Vagina (tissue), 2 donors: ENCODE results near the gene MBP. TPM values are rescaled to one million over a fixed set of nuclear protein-coding genes. Genes with fewer than 3 reads are reported as not detected.
A peak's percentile ranks its signal among the peaks of the same experiment; 100 is the strongest.

ENCODE experiments used
- DNase-seq, 2 donors: peaks; one replicate each; pipeline ENCODE4 v3.0.0-alpha.2; 2017; ENCODE audit errors: extremely low spot score in 2 of 2
- H3K27ac ChIP-seq: fragments of 200-600 bp; sonication (generic); one replicate; pipeline ENCODE4 v1.5.1; 2019
- H3K27me3 ChIP-seq: fragments of 200-600 bp; sonication (generic); one replicate; pipeline ENCODE4 v1.5.1; 2019
- H3K36me3 ChIP-seq, 2 donors: fragments of 200-600 bp; sonication (generic); one replicate each; pipeline ENCODE4 v1.5.1; 2017 to 2019
- H3K4me1 ChIP-seq: fragments of 200-600 bp; sonication (generic); one replicate; pipeline ENCODE4 v1.5.1; 2019
- H3K4me3 ChIP-seq, 2 donors: fragments of 200-600 bp; sonication (generic); 1 replicate in 1 of 2; 2 replicates in 1 of 2; pipeline ENCODE4 v1.5.1; 2016 to 2019
- H3K9me3 ChIP-seq: fragments of 200-600 bp; sonication (generic); one replicate; pipeline ENCODE4 v1.5.1; 2019
- POLR2A ChIP-seq, 2 donors: fragments of 450-650 bp; IDR thresholded peaks; one replicate each; pipeline ENCODE4 v1.6.1; 2017; ENCODE audit warnings: antibody characterized with exemption in 2 of 2, mild to moderate bottlenecking in 2 of 2, moderate library complexity in 2 of 2
- POLR2AphosphoS5 ChIP-seq, 2 donors: sonication (generic); formaldehyde crosslinking; IDR thresholded peaks; one replicate each; pipeline ENCODE4 v1.9.0; 2017; ENCODE audit warnings: antibody characterized with exemption in 2 of 2, mild to moderate bottlenecking in 2 of 2, low read depth in 1 of 2; ENCODE audit not compliant: insufficient read depth in 1 of 2
- intact Hi-C: fragments of 100-400 bp; cut with DNase I; formaldehyde crosslinking; loops from one replicate; pipeline ENCODE4 v1.15.1; 2023
- total RNA-seq: library from RNA; depleted of rRNA; stranded (reverse); fragments of >200 nt; gene quantifications from one replicate; pipeline ENCODE4 v1.2.3, GENCODE V29; 2016
- TF ChIP-seq, protein P1 (sequence below), 3 experiments: fragments of 450-650 bp in 2 of 3; fragments of 200-600 bp in 1 of 3; sonication (generic) in 1 of 3; IDR thresholded peaks; one replicate each; pipeline ENCODE4 v1.5.1; 2017 to 2019; ENCODE audit warnings: antibody characterized with exemption in 3 of 3, mild to moderate bottlenecking in 2 of 3, moderate library complexity in 2 of 3

MBP gene
- total RNA-seq, 1 donor from 2014 or later = 33.6 TPM

GRCh38 chr18:77016936-77017335, 115.6 kb downstream of the MBP start:
- H3K9me3 ChIP-seq = no peaks in the 10 kb centered on the region
- H3K27ac ChIP-seq = no peak overlapping the region
- H3K4me1 ChIP-seq = peaks cover 25% of the 10 kb centered on the region
- TF ChIP-seq POLR2A (IDR thresholded peaks at IDR 0.05) (no peak), POLR2AphosphoS5 (IDR thresholded peaks at IDR 0.05; ENCODE audit: insufficient read depth in 1 of 2, low read depth in 1 of 2) (no peak)
- TF ChIP-seq, protein P1, sequence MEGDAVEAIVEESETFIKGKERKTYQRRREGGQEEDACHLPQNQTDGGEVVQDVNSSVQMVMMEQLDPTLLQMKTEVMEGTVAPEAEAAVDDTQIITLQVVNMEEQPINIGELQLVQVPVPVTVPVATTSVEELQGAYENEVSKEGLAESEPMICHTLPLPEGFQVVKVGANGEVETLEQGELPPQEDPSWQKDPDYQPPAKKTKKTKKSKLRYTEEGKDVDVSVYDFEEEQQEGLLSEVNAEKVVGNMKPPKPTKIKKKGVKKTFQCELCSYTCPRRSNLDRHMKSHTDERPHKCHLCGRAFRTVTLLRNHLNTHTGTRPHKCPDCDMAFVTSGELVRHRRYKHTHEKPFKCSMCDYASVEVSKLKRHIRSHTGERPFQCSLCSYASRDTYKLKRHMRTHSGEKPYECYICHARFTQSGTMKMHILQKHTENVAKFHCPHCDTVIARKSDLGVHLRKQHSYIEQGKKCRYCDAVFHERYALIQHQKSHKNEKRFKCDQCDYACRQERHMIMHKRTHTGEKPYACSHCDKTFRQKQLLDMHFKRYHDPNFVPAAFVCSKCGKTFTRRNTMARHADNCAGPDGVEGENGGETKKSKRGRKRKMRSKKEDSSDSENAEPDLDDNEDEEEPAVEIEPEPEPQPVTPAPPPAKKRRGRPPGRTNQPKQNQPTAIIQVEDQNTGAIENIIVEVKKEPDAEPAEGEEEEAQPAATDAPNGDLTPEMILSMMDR (IDR thresholded peaks at IDR 0.05) = no peak
- no peaks in the 10 kb centered on the region for H3K27me3 ChIP-seq
- DNase-seq = no peak
- H3K36me3 ChIP-seq = peaks cover 0 to 11% of the 10 kb centered on the region in 2 donors
- no peak overlapping the region for H3K4me3 ChIP-seq
- intact Hi-C loops = loop anchor here (10.0 kb wide), 1 partner anchor 898 kb away; no protein-coding TSS in a partner anchor

DNA sequence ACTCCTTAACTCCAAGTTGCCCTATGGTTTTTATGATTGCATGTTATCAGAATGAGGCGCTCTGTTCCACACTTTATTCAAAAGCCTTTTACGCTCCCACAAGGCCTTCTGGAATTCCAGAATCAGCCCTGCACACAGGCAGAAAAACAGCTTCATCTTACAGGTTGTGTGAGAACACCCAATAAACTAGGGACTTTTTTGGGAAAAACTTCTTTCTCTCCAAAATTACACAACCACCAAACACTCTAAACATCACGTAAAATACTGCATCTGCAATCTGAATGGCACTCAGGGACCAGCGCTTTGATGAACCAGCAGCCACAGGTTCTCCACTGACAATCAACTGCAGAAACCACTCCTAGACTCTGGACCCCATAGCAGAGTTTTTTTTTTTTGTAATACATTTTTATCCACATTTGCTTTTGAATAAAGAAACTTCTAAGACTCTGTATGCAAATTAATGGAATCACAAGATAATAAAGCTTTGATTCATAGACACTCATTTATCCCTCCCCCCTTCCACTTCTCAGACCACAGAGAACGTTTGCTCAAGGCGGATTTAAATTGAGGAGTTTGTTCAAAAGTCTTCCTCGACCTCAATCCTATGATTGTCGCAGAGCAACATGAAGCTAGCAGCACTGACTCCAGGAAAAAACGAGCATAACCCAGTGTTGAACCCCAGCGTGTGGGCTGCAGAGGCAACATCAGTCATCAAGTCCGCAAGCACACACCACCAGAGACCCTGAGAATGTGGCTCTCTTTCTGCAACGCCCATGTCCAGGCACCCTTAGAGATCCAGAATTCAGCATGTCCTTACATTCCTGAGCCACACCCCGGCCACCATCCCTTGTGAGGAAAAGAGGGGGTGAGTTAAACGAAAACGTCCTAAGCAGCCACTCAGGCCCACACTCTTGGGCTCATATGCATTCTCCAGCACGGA, 116.5 kb downstream of the MBP start:
- peaks cover 0 to 11% of the 10 kb centered on the region in 2 donors for H3K36me3 ChIP-seq
- no peak overlapping the region for H3K4me3 ChIP-seq
- no peak overlapping the region for H3K27ac ChIP-seq
- TF ChIP-seq, protein P1 (IDR thresholded peaks at IDR 0.05) = no peak
- TF ChIP-seq POLR2AphosphoS5 (IDR thresholded peaks at IDR 0.05; ENCODE audit: insufficient read depth in 1 of 2, low read depth in 1 of 2) = no peak
- no peak for TF ChIP-seq POLR2A (IDR thresholded peaks at IDR 0.05)
- no peaks in the 10 kb centered on the region for H3K9me3 ChIP-seq
- DNase-seq = no peak
- intact Hi-C loops = loop anchor here (10.0 kb wide), 1 partner anchor 899 kb away; no protein-coding TSS in a partner anchor
- no peaks in the 10 kb centered on the region for H3K27me3 ChIP-seq
- peaks cover 25% of the 10 kb centered on the region for H3K4me1 ChIP-seq

DNA sequence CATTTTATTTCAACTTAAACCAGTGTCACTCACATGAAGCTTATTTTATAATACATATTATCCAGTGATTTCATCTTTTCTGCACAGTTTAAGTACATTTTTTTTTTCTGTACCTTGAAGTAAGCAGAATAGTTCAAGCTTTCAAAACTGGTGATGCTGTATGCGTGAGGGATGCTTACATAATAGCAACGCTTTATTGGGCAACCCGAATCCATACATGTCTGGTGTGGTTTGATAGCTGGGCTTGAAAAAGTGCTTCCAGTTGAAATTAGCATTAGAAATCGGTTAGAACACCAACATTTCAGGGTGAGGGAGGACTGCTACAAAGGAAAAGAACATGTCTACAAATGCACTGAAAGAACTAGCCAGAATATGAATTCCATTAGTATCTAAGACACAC, 117.4 kb downstream of the MBP start:
- intact Hi-C loops = loop anchor here (10.0 kb wide), 1 partner anchor 900 kb away; no protein-coding TSS in a partner anchor
- no peak for DNase-seq
- Histone ChIP-seq H3K27me3 (no peaks in the 10 kb centered on the region), H3K4me1 (peaks cover 25% of the 10 kb centered on the region), H3K36me3 (peaks cover 0 to 11% of the 10 kb centered on the region in 2 donors), H3K4me3 (no peak overlapping the region), H3K27ac (peak overlapping the region; percentile 69), H3K9me3 (no peaks in the 10 kb centered on the region)
- TF ChIP-seq POLR2AphosphoS5 (IDR thresholded peaks at IDR 0.05; ENCODE audit: insufficient read depth in 1 of 2, low read depth in 1 of 2) = no peak
- TF ChIP-seq POLR2A (IDR thresholded peaks at IDR 0.05) = no peak
- TF ChIP-seq, protein P1 (IDR thresholded peaks at IDR 0.05) = no peak

DNA sequence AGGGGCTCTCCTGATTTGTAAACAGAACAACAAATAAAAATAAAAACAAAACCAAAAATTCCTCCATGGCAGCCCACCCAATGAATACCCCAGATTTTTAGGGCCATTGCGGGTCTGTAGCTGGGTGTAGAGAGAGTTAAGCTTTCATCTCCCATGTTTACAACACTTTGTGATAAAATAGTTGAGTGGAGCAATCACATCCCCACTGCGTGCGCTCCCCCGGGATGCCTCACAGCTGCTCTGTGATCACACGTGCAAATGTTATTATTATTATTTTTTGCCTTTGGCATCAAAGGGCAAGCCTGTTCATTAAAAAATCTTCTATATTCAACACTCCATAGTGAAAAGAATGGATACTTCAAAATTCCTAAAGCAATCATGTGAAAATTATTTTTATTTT, 118.0 kb downstream of the MBP start:
- no peak for DNase-seq

More for the DNA sequence above, 118.0 kb downstream of the MBP start:
- Histone ChIP-seq H3K27ac (peak overlapping the region; percentile 69), H3K4me3 (no peak overlapping the region), H3K27me3 (no peaks in the 10 kb centered on the region), H3K9me3 (no peaks in the 10 kb centered on the region), H3K36me3 (peaks cover 0 to 11% of the 10 kb centered on the region in 2 donors), H3K4me1 (peaks cover 25% of the 10 kb centered on the region)
- intact Hi-C loops = loop anchor here (10.0 kb wide), 1 partner anchor 900 kb away; no protein-coding TSS in a partner anchor
- TF ChIP-seq POLR2AphosphoS5 (IDR thresholded peaks at IDR 0.05; ENCODE audit: insufficient read depth in 1 of 2, low read depth in 1 of 2) = no peak
- TF ChIP-seq POLR2A (IDR thresholded peaks at IDR 0.05) = no peak
- TF ChIP-seq, protein P1 (IDR thresholded peaks at IDR 0.05) = no peak
